GM23338 (cell line): Measurements from ENCODE around the gene MBNL1. TPM values are rescaled to one million over a fixed set of nuclear protein-coding genes. Genes with fewer than 3 reads are reported as not detected.

Experiments used
- ATAC-seq: fragments of 200-7000 bp; cut with Tn5 transposase; 3 replicates; pipeline ENCODE4 v1.9.1; 2020
- DNase-seq: peaks from one replicate; pipeline ENCODE4 v3.0.0-alpha.2; 2015; ENCODE audit warnings: low spot score
- H2AFZ ChIP-seq: fragments of 200-600 bp; sonication (generic); 2 replicates; pipeline ENCODE4 v1.8.0; 2016; ENCODE audit warnings: antibody characterized with exemption, mild to moderate bottlenecking, moderate library complexity
- H3F3A ChIP-seq: fragments of 200-600 bp; sonication (generic); replicated peaks from 2 replicates; pipeline ENCODE4 v1.8.0; 2017; ENCODE audit warnings: antibody characterized with exemption, mixed run types, low read depth
- H3K27ac ChIP-seq: fragments of 200-600 bp; sonication (generic); 2 replicates; pipeline ENCODE4 v1.6.1; 2016; ENCODE audit warnings: low read depth
- H3K27me3 ChIP-seq: fragments of 200-600 bp; sonication (generic); 2 replicates; pipeline ENCODE4 v1.8.0; 2016; ENCODE audit warnings: mild to moderate bottlenecking, mixed run types, moderate library complexity; ENCODE audit not compliant: insufficient read depth
- H3K36me3 ChIP-seq: fragments of 200-600 bp; sonication (generic); 2 replicates; pipeline ENCODE4 v1.8.0; 2016; ENCODE audit warnings: mild to moderate bottlenecking; ENCODE audit not compliant: insufficient read depth
- H3K4me1 ChIP-seq: fragments of 200-600 bp; sonication (generic); 2 replicates; pipeline ENCODE4 v1.8.0; 2016; ENCODE audit warnings: mild to moderate bottlenecking, moderate library complexity; ENCODE audit not compliant: insufficient read depth
- H3K4me2 ChIP-seq: fragments of 200-600 bp; sonication (generic); 2 replicates; pipeline ENCODE4 v1.7.1; 2017; ENCODE audit warnings: mixed run types
- H3K4me3 ChIP-seq: fragments of 200-600 bp; sonication (generic); 2 replicates; pipeline ENCODE4 v1.6.1; 2016; ENCODE audit warnings: mixed run types
- H3K79me2 ChIP-seq: fragments of 200-600 bp; sonication (generic); replicated peaks from 2 replicates; pipeline ENCODE4 v1.8.0; 2017; ENCODE audit warnings: mild to moderate bottlenecking; ENCODE audit not compliant: insufficient read depth
- H3K9me2 ChIP-seq: fragments of 200-600 bp; sonication (generic); 2 replicates; pipeline ENCODE4 v1.8.0; 2017; ENCODE audit not compliant: insufficient read depth
- H4K20me1 ChIP-seq: fragments of 200-600 bp; sonication (generic); replicated peaks from 2 replicates; pipeline ENCODE4 v1.8.0; 2017; ENCODE audit warnings: mild to moderate bottlenecking; ENCODE audit not compliant: insufficient read depth
- H3K27ac Mint-ChIP-seq: 2 replicates; pipeline ENCODE4 v1.8.0; 2020; ENCODE audit warnings: inconsistent platforms, mild to moderate bottlenecking, moderate library complexity, mixed read lengths
- H3K27me3 Mint-ChIP-seq: 3 replicates; pipeline ENCODE4 v1.8.0; 2022; ENCODE audit warnings: low read depth, mild to moderate bottlenecking, moderate library complexity, mixed read lengths, inconsistent platforms; ENCODE audit not compliant: insufficient read depth, poor library complexity
- H3K36me3 Mint-ChIP-seq: 3 replicates; pipeline ENCODE4 v1.8.0; 2021; ENCODE audit warnings: low read depth, mild to moderate bottlenecking, inconsistent platforms, moderate library complexity, mixed read lengths
- H3K4me1 Mint-ChIP-seq: 3 replicates; pipeline ENCODE4 v1.8.0; 2020; ENCODE audit warnings: mild to moderate bottlenecking, inconsistent platforms, mixed read lengths
- H3K4me3 Mint-ChIP-seq: 3 replicates; pipeline ENCODE4 v1.8.0; 2021; ENCODE audit warnings: moderate library complexity, mild to moderate bottlenecking, inconsistent platforms, mixed read lengths
- H3K9me3 Mint-ChIP-seq: 3 replicates; pipeline ENCODE4 v1.8.0; 2020; ENCODE audit warnings: moderate library complexity, mild to moderate bottlenecking, inconsistent platforms, mixed read lengths
- CREB1 ChIP-seq: fragments of 250-450 bp; sonication (Bioruptor Pico); IDR thresholded peaks from 2 replicates; pipeline ENCODE4 v1.5.0; 2020; ENCODE audit warnings: low read depth, mild to moderate bottlenecking, moderate library complexity
- ETS1 ChIP-seq: IDR thresholded peaks from 2 replicates; pipeline ENCODE4 v1.6.1; 2016; ENCODE audit warnings: antibody characterized with exemption
- EZH2phosphoT487 ChIP-seq: fragments of 200-600 bp; sonication (generic); IDR thresholded peaks from one replicate; pipeline ENCODE4 v1.8.1; 2018; ENCODE audit warnings: antibody characterized with exemption; ENCODE audit not compliant: unreplicated experiment
- JUNB ChIP-seq: IDR thresholded peaks from one replicate; pipeline ENCODE4 v1.6.1; 2016; ENCODE audit warnings: antibody characterized with exemption; ENCODE audit not compliant: unreplicated experiment
- NANOG ChIP-seq: IDR thresholded peaks from 2 replicates; pipeline ENCODE4 v1.6.1; 2016; ENCODE audit warnings: antibody characterized with exemption, borderline replicate concordance
- POLR2AphosphoS5 ChIP-seq: IDR thresholded peaks from 2 replicates; pipeline ENCODE4 v1.6.1; 2016; ENCODE audit warnings: antibody characterized with exemption, low read depth
- REST ChIP-seq: IDR thresholded peaks from one replicate; pipeline ENCODE4 v1.6.1; 2018; ENCODE audit warnings: antibody characterized with exemption; ENCODE audit not compliant: unreplicated experiment
- STAT1 ChIP-seq: IDR thresholded peaks from one replicate; pipeline ENCODE4 v1.6.1; 2016; ENCODE audit warnings: antibody characterized with exemption; ENCODE audit not compliant: unreplicated experiment
- ZNF114 ChIP-seq: fragments of 250-450 bp; sonication (Bioruptor Pico); IDR thresholded peaks from 2 replicates; pipeline ENCODE4 v1.5.0; 2020; ENCODE audit warnings: mild to moderate bottlenecking, moderate library complexity
- ZNF331 ChIP-seq: fragments of 250-450 bp; sonication (Bioruptor Pico); IDR thresholded peaks from 2 replicates; pipeline ENCODE4 v1.5.0; 2020; ENCODE audit warnings: low read depth, mild to moderate bottlenecking, moderate library complexity
- ZNF462 ChIP-seq: fragments of 250-450 bp; sonication (Bioruptor Pico); IDR thresholded peaks from 2 replicates; pipeline ENCODE4 v1.5.0; 2020; ENCODE audit warnings: mild to moderate bottlenecking, moderate library complexity
- polyA plus RNA-seq: library from polyadenylated mRNA; unstranded; fragments of >200 nt; fragmentation: Nextera tagmentation; extraction: Ambion mirVana; gene quantifications from 2 replicates; pipeline ENCODE4 v1.2.1, GENCODE V29; 2016
- total RNA-seq: library from RNA; depleted of rRNA; stranded (reverse); fragments of >200 nt; shearing (Covaris generic); gene quantifications from 2 replicates; pipeline ENCODE4 v1.2.3, GENCODE V29; 2014

The MBNL1 gene
- total and polyA plus RNA-seq, 2 experiments from 2014 or later, result 9.4 to 23.2 TPM

GRCh38 chr3:152245498-152246170, 23.1 kb upstream of the MBNL1 start:
- H2AFZ ChIP-seq, result no peak overlapping the region
- no peak for ATAC-seq
- no peak for TF ChIP-seq ZNF331
- TF ChIP-seq CREB1 (CRISPR knock-in tag), result no peak
- TF ChIP-seq NANOG, result no peak
- H3K27me3 ChIP-seq, result no peaks in the 10 kb centered on the region
- DNase-seq, result no peak
- H3K9me2 ChIP-seq, result no peaks in the 10 kb centered on the region; the same call in 1 of the 2 replicates
- Mint-ChIP-seq H3K27ac (no peak overlapping the region), H3K9me3 (no peaks in the 10 kb centered on the region), H3K4me3 (no peak overlapping the region), H3K4me1 (no peaks in the 10 kb centered on the region), H3K27me3 (no peaks in the 10 kb centered on the region), H3K36me3 (no peaks in the 10 kb centered on the region)
- no peak overlapping the region for H3K4me2 ChIP-seq
- no peak overlapping the region for H3K4me3 ChIP-seq
- no peaks in the 10 kb centered on the region for H3K36me3 ChIP-seq
- no peaks in the 10 kb centered on the region for H4K20me1 ChIP-seq
- H3K79me2 ChIP-seq, result no peaks in the 10 kb centered on the region
- no peaks in the 10 kb centered on the region for H3F3A ChIP-seq
- H3K4me1 ChIP-seq, result no peaks in the 10 kb centered on the region
- H3K27ac ChIP-seq, result no peak overlapping the region

GRCh38 chr3:152251916-152252315, 16.8 kb upstream of the MBNL1 start:
- no peak overlapping the region for H3K4me2 ChIP-seq
- no peak overlapping the region for H2AFZ ChIP-seq
- DNase-seq (no peak), ATAC-seq (no peak)
- H3K4me1 ChIP-seq, result no peaks in the 10 kb centered on the region
- H3K4me3 Mint-ChIP-seq, result no peak overlapping the region
- no peaks in the 10 kb centered on the region for H3K79me2 ChIP-seq
- H3K27me3 Mint-ChIP-seq, result peaks cover 2% of the 10 kb centered on the region
- H3K36me3 ChIP-seq, result no peaks in the 10 kb centered on the region
- H3K27me3 ChIP-seq, result no peaks in the 10 kb centered on the region
- no peaks in the 10 kb centered on the region for H3K9me2 ChIP-seq
- H3K4me3 ChIP-seq, result no peak overlapping the region
- H3K36me3 Mint-ChIP-seq, result no peaks in the 10 kb centered on the region
- no peaks in the 10 kb centered on the region for H4K20me1 ChIP-seq
- H3K27ac Mint-ChIP-seq, result no peak overlapping the region
- H3K4me1 Mint-ChIP-seq, result no peaks in the 10 kb centered on the region
- H3K27ac ChIP-seq, result no peak overlapping the region
- H3K9me3 Mint-ChIP-seq, result no peaks in the 10 kb centered on the region
- H3F3A ChIP-seq, result no peaks in the 10 kb centered on the region
- no peak for TF ChIP-seq POLR2AphosphoS5
- no peak for TF ChIP-seq STAT1
- TF ChIP-seq JUNB, result no peak
- TF ChIP-seq EZH2phosphoT487, result no peak
- no peak for TF ChIP-seq REST
- TF ChIP-seq ZNF114 (CRISPR knock-in tag), result no peak
- no peak for TF ChIP-seq ETS1
- no peak for TF ChIP-seq NANOG
- TF ChIP-seq ZNF462, result no peak
- TF ChIP-seq ZNF331, result no peak
- no peak for TF ChIP-seq CREB1 (CRISPR knock-in tag)
